NCI-H524 treated with DMSO at 0.1 percent for 48 hours (cell line): ENCODE results near the gene TANK.
"Not testable (repeated sequence)": the region's sequence is repeated elsewhere in the genome, so short reads cannot be mapped to it uniquely, and the experiment has no call there.

Experiments
- DNase-seq: peaks from one replicate; lab custom pipeline; 2025; lab: John Stamatoyannopoulos, UW

TANK gene, protein sequence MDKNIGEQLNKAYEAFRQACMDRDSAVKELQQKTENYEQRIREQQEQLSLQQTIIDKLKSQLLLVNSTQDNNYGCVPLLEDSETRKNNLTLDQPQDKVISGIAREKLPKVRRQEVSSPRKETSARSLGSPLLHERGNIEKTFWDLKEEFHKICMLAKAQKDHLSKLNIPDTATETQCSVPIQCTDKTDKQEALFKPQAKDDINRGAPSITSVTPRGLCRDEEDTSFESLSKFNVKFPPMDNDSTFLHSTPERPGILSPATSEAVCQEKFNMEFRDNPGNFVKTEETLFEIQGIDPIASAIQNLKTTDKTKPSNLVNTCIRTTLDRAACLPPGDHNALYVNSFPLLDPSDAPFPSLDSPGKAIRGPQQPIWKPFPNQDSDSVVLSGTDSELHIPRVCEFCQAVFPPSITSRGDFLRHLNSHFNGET

DNA sequence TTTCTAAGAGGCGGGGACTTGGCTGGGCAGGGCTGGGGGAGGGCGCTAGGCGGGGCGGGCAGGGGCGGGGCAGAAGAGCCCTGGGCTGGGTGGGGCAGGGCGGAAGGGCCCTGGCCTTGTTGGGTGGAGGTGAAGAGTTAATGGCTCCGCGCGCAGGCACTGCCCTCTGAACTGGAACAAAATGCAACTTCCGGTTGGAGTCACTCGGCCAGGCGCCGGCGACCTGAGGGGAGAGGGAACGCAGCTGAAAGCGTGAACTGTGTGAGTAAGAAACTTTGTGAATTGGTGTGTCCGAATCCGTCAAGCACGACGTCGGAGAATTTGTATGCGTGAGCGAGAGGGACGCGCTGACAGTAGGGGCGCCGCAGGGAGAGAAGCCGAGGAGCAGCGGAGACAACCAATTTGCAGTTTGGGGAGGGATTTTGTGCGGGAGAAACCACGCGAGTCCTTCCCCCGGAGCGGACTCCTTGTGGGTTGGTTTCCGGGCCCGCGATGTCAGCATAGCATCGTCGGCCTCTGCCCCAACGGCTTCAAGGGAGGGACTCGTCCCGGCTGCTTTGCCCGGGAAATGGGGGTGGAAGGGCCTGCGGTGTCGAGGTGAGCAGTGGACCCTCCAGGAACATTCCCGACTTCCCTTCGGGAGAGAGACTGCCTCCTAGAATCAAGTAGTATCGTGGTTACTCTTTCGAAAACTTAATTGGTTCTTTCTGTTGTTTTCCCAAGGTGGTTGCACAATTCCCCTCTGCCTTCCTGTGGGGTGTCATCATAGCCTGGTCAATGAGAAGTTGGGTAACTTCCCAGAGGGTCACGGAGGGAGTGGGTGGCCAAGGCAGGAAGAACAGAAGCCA, at the start of gene TANK:
Gene TANK, plus strand, starts transcription at position 203 of the 848 bp plus-strand sequence. CDS start 19,235 bp downstream, outside the sequence.
- DNase-seq = peak; percentile 64

DNA sequence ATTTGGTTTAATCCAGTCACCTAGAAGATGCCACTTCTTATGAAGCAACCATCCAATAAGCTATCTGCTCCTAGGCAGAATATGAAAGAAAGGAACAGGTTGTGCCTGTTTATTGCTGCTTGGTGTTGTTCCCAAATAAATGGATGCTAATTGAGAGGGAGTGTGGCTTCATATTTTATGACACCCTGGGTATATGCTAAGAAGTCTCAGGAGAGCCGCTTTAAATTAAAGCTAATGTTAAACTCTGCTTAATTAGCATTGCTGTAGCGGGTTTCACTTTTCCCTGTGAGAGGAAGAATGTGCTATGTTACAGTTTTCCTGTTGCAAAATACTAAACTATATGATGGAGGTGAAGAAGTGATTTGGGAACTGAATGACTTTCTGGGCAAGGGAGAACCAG, 48.7 kb upstream of the TANK start:
- no peak for DNase-seq

GRCh38 chr2:161112908-161113307, 47.3 kb upstream of the TANK start:
- DNase-seq = no peak

GRCh38 chr2:161113693-161114575, 46.3 kb upstream of the TANK start:
- DNase-seq = no peak

- no peak for DNase-seq
Observed at GRCh38 chr2:161115205-161115604, 45.0 kb upstream of the TANK start.

GRCh38 chr2:161115605-161116380, 44.4 kb upstream of the TANK start:
- no peak for DNase-seq

GRCh38 chr2:161116509-161116908, 43.7 kb upstream of the TANK start:
- no peak for DNase-seq

DNA sequence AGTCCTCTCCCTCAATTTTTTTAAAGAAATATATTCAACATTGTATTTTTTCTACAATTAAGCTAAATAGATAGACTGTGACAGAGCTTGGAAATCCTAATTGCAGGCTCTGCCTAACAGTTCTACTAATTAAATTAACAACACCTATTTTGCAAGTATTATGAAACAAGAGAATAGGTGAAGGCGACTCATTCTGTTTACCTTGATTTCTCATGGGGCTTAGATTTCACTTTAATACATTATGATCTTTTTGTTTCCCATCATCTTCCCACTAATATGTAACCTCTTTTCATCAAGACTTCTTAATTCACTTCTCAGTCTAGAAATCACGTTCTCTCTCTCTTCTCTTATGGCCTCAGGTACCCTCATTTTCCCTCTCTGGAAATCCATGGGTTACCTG, 42.7 kb upstream of the TANK start:
- no peak for DNase-seq

DNA sequence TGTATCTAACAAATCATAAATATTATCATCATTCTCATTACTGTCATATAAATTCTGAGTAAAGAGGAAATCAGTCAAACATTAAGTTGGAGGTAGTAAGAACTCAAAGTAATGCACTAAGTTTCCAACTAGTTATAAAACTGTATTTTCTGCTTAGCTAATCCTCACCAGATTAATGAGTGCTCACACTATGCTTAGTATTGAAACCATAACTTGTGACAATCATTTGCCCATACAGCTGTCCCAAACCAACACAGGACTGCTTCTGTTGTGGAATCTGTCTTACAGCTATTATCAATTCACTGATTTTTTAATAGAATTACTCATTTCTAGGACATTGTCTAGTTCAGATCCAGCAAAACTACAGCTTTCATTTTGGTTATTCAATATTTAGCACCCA, 41.5 kb upstream of the TANK start:
- no peak for DNase-seq

DNA sequence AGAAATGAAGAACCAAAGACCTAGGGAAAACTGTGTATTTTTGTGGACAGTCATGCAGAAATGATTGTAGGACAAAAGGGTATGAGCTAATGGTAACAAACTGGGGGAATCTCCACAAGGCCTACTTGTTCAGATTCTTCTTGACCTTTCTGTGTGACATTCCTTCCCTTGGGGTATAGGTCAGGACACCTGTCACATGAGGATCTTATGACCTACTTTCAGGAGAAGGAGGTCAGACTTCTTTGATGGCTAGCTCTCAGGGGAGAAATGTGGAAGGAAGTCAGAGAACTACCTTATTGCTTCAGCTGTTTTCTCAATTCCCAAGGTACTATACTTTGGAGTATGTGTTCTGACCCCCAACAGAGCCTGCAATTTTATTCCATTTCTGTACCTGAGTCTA, 40.7 kb upstream of the TANK start:
- DNase-seq = no peak

- DNase-seq = no peak
Observed at GRCh38 chr2:161120775-161121174, 39.5 kb upstream of the TANK start.

DNA sequence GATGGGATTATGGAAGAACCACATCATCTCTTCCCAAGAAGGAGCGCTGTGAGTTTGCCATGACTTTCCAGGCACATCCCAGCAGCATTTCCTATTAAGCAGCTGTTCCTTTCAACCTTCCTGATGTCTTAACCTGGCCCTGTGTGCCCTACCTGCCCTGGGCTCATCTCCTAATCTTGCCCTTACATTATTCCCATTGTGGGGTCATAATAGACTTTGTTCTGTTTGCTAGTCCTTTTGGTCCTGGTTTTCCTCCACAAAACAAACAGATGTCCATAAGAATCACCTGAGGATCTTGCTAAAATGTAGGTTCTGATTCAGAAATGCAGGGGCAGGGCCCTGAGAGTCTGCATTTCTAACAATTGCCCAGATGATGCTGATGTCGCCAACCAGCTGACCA, 38.6 kb upstream of the TANK start:
- DNase-seq = no peak

DNA sequence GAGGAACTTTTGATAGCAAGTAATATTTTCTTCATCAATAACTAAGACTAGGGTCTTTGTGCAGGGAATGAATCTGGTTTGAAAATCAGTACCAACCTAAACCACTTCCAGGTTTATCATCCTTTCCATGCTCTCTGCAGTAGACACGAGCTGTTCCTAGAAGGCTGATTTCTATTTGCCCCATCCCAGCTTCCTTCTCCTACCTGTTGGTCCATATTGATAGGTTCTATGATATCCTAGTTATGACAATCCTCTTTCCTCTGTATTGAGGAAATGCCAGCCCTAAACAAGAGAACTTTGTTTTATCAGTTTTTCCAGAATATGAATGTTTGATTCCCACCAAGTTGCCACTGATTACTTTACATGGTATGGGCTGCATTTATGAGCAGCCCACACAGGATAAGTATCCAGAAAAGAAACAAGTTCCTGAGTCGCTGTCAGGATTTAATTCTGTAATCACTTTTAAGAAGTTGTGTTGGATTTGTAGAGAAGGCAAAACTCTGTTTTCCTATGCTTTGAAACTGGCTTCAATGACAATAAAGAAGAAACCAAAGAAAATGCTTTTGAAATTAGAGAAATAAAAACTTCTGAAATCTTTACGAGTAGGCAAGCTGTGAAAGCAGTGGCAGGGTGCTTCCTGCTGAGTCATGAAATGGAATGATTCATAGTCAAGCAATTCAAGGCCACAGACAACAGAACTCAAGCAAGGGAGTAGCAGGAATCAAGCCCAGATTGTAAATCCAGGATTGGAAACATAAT, 37.3 kb upstream of the TANK start:
- no peak for DNase-seq

GRCh38 chr2:161123531-161124030, 36.6 kb upstream of the TANK start:
- DNase-seq = no peak

DNA sequence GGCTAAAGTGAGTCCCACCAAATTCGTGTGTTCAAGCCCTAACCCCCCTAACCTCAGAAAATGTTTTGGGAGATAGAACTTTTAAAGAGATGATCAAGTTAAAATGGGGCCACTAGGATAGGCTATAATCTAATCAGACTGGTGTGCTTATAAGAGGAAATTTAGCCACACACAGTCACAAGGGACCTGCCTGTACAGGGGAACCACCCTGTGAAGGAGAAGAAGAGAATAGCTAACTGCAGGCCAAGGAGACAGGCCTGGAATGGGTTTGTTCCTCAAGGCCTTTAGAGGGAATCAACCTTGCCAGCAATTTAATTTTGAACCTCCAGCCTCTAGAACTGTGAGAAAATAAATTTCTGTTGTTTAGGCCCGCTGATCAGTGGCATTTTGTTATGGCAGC, 36.0 kb upstream of the TANK start:
- DNase-seq = no peak

DNA sequence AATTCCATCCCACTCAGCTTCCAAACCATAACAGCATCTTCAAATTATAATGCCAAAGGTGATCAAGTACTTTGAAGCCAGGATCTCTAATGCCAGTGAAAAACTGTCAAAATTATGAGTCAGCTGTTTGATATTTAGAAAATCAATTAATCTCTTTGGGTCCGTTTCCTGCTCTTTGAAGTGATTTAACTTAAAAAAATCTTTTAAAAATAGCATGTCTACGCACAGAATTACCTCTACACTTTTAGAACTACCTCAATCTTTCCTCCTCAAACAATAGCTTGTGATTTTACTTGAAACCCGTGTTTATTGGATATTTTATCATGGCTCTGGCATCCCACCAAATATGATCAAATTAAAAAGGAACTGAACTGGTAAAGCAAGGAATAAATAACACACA, 31.3 kb upstream of the TANK start:
- DNase-seq = no peak

DNA sequence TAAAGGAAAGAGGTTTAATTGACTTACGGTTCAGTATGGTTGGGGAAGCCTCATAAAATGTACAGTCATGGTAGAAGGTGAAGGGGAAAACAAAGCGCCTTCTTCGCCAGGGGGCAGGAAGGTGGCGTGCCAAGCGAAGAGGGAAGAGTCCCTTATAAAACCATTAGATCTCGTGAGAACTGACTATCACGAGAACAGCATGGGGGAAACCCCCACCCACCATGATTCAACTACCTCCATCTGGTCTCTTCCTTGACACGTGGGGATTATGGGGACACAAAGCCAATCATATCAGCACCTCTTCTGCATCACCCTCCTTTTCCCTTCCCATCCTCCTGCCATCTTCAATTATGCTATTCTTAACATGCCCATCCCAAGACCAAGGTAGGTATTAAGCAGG, 29.9 kb upstream of the TANK start:
- no peak for DNase-seq

- peak; percentile 10 for DNase-seq
Observed at GRCh38 chr2:161131074-161131680, 29.1 kb upstream of the TANK start.

GRCh38 chr2:161131804-161132203, 28.4 kb upstream of the TANK start:
- DNase-seq = no peak

DNA sequence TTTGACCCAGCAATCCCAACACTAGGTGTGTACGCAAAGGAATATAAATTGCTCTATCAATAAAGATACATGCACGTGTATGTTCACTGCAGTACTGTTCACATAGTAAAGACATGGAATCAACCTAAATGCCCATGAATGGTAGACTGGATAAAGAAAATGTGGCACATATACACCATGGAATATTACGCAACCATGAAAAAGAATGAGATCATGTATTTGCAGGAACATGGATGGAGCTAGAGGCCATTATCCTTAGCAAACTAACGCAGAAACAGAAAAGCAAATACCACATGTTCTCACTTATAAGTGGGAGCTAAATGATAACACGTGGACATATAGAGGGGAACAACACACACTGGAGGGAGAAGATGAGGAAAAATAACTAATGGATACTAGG, 27.8 kb upstream of the TANK start:
- not testable (repeated sequence) for DNase-seq
